Liver (tissue), 9 donors: ENCODE data around the gene GATAD1. TPM values are rescaled to one million over a fixed set of nuclear protein-coding genes. Genes with fewer than 3 reads are reported as not detected.

Experiments
- DNase-seq: peaks from one replicate; pipeline ENCODE4 v3.0.0-alpha.2; 2017; ENCODE audit warnings: low spot score
- H3K27ac ChIP-seq, 2 donors: one replicate each; pipeline ENCODE4 v1.7.0; 2013; ENCODE audit warnings: inconsistent platforms in 2 of 2, low read length in 2 of 2, control low read depth in 1 of 2, low read depth in 1 of 2, mild to moderate bottlenecking in 1 of 2
- H3K27me3 ChIP-seq, 4 donors: one replicate each; pipeline versions ENCODE4 v1.6.1 to v1.7.0; 2013; ENCODE audit warnings: low read length in 3 of 4, inconsistent platforms in 1 of 4, mild to moderate bottlenecking in 1 of 4, moderate library complexity in 1 of 4; ENCODE audit not compliant: control insufficient read depth in 4 of 4, insufficient read depth in 4 of 4
- H3K36me3 ChIP-seq, 4 donors: one replicate each; pipeline versions ENCODE4 v1.6.1 to v1.7.0; 2013; ENCODE audit warnings: low read length in 3 of 4, mild to moderate bottlenecking in 3 of 4, low read depth in 1 of 4, moderate library complexity in 1 of 4; ENCODE audit not compliant: control insufficient read depth in 4 of 4, insufficient read depth in 3 of 4
- H3K4me1 ChIP-seq, 4 donors: one replicate each; pipeline versions ENCODE4 v1.6.1 to v1.7.0; 2013; ENCODE audit warnings: low read length in 3 of 4, mild to moderate bottlenecking in 3 of 4, moderate library complexity in 1 of 4; ENCODE audit not compliant: control insufficient read depth in 4 of 4, insufficient read depth in 4 of 4
- H3K4me3 ChIP-seq, 3 donors: one replicate each; pipeline versions ENCODE4 v1.6.1 to v1.7.0; 2013; ENCODE audit warnings: low read length in 3 of 3, control low read depth in 1 of 3, low read depth in 1 of 3, mild to moderate bottlenecking in 1 of 3
- H3K9ac ChIP-seq, 2 donors: one replicate each; pipeline ENCODE4 v1.7.0; 2013; ENCODE audit warnings: low read length in 2 of 2, mild to moderate bottlenecking in 2 of 2, moderate library complexity in 2 of 2, control low read depth in 1 of 2, low read depth in 1 of 2
- H3K9me3 ChIP-seq, 4 donors: one replicate each; pipeline versions ENCODE4 v1.6.1 to v1.7.0; 2013; ENCODE audit warnings: low read length in 3 of 4; ENCODE audit not compliant: control insufficient read depth in 4 of 4
- EGR1 ChIP-seq, 2 donors: IDR thresholded peaks; 2 replicates each; pipeline ENCODE4 v1.6.1; 2016 to 2018; ENCODE audit warnings: antibody characterized with exemption in 2 of 2, low read depth in 2 of 2
- FOXA1 ChIP-seq: IDR thresholded peaks from 2 replicates; pipeline ENCODE4 v1.6.1; 2016; ENCODE audit warnings: antibody characterized with exemption
- FOXA2 ChIP-seq: IDR thresholded peaks from 2 replicates; pipeline ENCODE4 v1.6.1; 2016; ENCODE audit warnings: antibody characterized with exemption
- GABPA ChIP-seq, 2 donors: IDR thresholded peaks in 1 of 2; conservative IDR thresholded peaks in 1 of 2; 2 replicates each; pipeline ENCODE4 v1.6.1; 2016; ENCODE audit warnings: antibody characterized with exemption in 2 of 2, mild to moderate bottlenecking in 1 of 2, moderate library complexity in 1 of 2
- HNF4A ChIP-seq, 2 donors: conservative IDR thresholded peaks; 2 replicates each; pipeline ENCODE4 v1.6.1; 2016; ENCODE audit warnings: antibody characterized with exemption in 2 of 2, mild to moderate bottlenecking in 2 of 2
- HNF4G ChIP-seq: IDR thresholded peaks from 2 replicates; pipeline ENCODE4 v1.6.1; 2016; ENCODE audit warnings: antibody characterized with exemption
- JUND ChIP-seq, 2 donors: IDR thresholded peaks; 2 replicates each; pipeline ENCODE4 v1.6.1; 2016; ENCODE audit warnings: antibody characterized with exemption in 2 of 2
- NR2F2 ChIP-seq: IDR thresholded peaks from 2 replicates; pipeline ENCODE4 v1.6.1; 2016; ENCODE audit warnings: antibody characterized with exemption
- RAD21 ChIP-seq, 2 donors: IDR thresholded peaks; 2 replicates each; pipeline ENCODE4 v1.6.1; 2016; ENCODE audit warnings: antibody characterized with exemption in 2 of 2, mild to moderate bottlenecking in 2 of 2
- RXRA ChIP-seq, 2 donors: IDR thresholded peaks; 2 replicates each; pipeline ENCODE4 v1.6.1; 2017 to 2018; ENCODE audit warnings: antibody characterized with exemption in 2 of 2, mild to moderate bottlenecking in 1 of 2
- SP1 ChIP-seq: IDR thresholded peaks from 2 replicates; pipeline ENCODE4 v1.6.1; 2018; ENCODE audit warnings: antibody characterized with exemption, mild to moderate bottlenecking
- TAF1 ChIP-seq: conservative IDR thresholded peaks from 2 replicates; pipeline ENCODE4 v1.6.1; 2016; ENCODE audit warnings: antibody characterized with exemption, mild to moderate bottlenecking
- YY1 ChIP-seq: IDR thresholded peaks from 2 replicates; pipeline ENCODE4 v1.6.1; 2016; ENCODE audit warnings: antibody characterized with exemption, mild to moderate bottlenecking
- WGBS: extraction: QIAGEN DNeasy Blood & Tissue Kit; methylation state at CpG from one replicate; pipeline ENCODE4 v1.1.7; 2013; 5-methylcytosine and 5-hydroxymethylcytosine counted together
- polyA plus RNA-seq, 2 donors: library from polyadenylated mRNA; stranded (reverse) in 1 of 2; unstranded in 1 of 2; fragments of 200-250 nt in 1 of 2; fragments of >200 nt in 1 of 2; fragmentation: Nextera tagmentation in 1 of 2; extraction: Ambion mirVana in 1 of 2; gene quantifications; one replicate each; pipeline versions ENCODE4 v1.2.1 to v1.2.3, GENCODE V29; 2013 to 2015
- total RNA-seq, 2 donors: library from RNA; depleted of rRNA; stranded (reverse); fragments of >200 nt; gene quantifications; one replicate each; pipeline ENCODE4 v1.2.3, GENCODE V29; 2014
- TF ChIP-seq, protein P1 (sequence below): IDR thresholded peaks from 2 replicates; pipeline ENCODE4 v1.6.1; 2016; ENCODE audit warnings: antibody characterized with exemption, mild to moderate bottlenecking
- TF ChIP-seq, protein P2 (sequence below): IDR thresholded peaks from 2 replicates; pipeline ENCODE4 v1.6.1; 2016; ENCODE audit warnings: antibody characterized with exemption
- TF ChIP-seq, protein P3 (sequence below): fragments of 150-350 bp; IDR thresholded peaks from 2 replicates; pipeline ENCODE4 v1.5.1; 2017; ENCODE audit warnings: improper control_type of control experiment, low read depth, low read length; ENCODE audit not compliant: missing input control
- TF ChIP-seq, protein P4 (sequence below): IDR thresholded peaks from 2 replicates; pipeline ENCODE4 v1.6.1; 2016; ENCODE audit warnings: antibody characterized with exemption
- TF ChIP-seq, protein P5 (sequence below): IDR thresholded peaks from 2 replicates; pipeline ENCODE4 v1.6.1; 2016; ENCODE audit warnings: antibody characterized with exemption
- donor health status: healthy.
- donor health status: healthy.
- donor health status: healthy.
- donor health status: healthy.
- donor health status: healthy.

The GATAD1 gene
- total and polyA plus RNA-seq, 4 donors: 7.8 to 22.8 (median 10.8) TPM

DNA sequence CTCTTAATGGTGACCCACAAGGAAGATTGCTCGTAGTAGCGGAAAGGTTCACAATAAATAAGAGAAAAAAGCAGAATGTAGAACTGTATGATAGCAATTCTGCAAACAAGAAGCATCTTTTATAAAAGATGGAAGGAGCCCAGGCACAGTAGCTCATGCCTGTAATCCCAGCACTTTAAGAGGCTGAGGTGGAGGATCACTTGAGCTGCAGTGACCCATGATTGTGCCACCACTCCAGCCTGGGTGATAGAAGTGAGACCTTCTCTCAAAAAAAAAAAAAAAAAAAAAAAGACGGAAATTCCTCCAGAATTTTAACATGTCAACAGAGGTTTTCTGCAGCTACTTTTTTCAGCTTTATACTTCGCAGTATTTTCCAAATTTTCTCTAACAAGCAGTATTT is 13.2 kb downstream of the GATAD1 start:
- no peaks in the 10 kb centered on the region for H3K27me3 ChIP-seq
- peaks cover 0 to 3% (median 0%) of the 10 kb centered on the region in 4 donors for H3K4me1 ChIP-seq
- DNase-seq: no peak
- 93% methylated on average over 4 of the region's 4 CpGs for WGBS
- no peak overlapping the region for H3K27ac ChIP-seq
- no peak overlapping the region for H3K4me3 ChIP-seq
- no peak overlapping the region for H3K9ac ChIP-seq
- peaks cover 5 to 18% (median 17%) of the 10 kb centered on the region in 4 donors for H3K36me3 ChIP-seq
- no peak for TF ChIP-seq GABPA (IDR thresholded peaks at IDR 0.05 in 1 of 2, conservative IDR thresholded peaks at IDR 0.05 in 1 of 2)
- TF ChIP-seq TAF1: no peak
- no peak for TF ChIP-seq RAD21 (IDR thresholded peaks at IDR 0.05)
- TF ChIP-seq, protein P1, sequence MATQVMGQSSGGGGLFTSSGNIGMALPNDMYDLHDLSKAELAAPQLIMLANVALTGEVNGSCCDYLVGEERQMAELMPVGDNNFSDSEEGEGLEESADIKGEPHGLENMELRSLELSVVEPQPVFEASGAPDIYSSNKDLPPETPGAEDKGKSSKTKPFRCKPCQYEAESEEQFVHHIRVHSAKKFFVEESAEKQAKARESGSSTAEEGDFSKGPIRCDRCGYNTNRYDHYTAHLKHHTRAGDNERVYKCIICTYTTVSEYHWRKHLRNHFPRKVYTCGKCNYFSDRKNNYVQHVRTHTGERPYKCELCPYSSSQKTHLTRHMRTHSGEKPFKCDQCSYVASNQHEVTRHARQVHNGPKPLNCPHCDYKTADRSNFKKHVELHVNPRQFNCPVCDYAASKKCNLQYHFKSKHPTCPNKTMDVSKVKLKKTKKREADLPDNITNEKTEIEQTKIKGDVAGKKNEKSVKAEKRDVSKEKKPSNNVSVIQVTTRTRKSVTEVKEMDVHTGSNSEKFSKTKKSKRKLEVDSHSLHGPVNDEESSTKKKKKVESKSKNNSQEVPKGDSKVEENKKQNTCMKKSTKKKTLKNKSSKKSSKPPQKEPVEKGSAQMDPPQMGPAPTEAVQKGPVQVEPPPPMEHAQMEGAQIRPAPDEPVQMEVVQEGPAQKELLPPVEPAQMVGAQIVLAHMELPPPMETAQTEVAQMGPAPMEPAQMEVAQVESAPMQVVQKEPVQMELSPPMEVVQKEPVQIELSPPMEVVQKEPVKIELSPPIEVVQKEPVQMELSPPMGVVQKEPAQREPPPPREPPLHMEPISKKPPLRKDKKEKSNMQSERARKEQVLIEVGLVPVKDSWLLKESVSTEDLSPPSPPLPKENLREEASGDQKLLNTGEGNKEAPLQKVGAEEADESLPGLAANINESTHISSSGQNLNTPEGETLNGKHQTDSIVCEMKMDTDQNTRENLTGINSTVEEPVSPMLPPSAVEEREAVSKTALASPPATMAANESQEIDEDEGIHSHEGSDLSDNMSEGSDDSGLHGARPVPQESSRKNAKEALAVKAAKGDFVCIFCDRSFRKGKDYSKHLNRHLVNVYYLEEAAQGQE: no peak
- TF ChIP-seq, protein P2, sequence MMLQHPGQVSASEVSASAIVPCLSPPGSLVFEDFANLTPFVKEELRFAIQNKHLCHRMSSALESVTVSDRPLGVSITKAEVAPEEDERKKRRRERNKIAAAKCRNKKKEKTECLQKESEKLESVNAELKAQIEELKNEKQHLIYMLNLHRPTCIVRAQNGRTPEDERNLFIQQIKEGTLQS: no peak
- H3K9me3 ChIP-seq: no peaks in the 10 kb centered on the region

DNA sequence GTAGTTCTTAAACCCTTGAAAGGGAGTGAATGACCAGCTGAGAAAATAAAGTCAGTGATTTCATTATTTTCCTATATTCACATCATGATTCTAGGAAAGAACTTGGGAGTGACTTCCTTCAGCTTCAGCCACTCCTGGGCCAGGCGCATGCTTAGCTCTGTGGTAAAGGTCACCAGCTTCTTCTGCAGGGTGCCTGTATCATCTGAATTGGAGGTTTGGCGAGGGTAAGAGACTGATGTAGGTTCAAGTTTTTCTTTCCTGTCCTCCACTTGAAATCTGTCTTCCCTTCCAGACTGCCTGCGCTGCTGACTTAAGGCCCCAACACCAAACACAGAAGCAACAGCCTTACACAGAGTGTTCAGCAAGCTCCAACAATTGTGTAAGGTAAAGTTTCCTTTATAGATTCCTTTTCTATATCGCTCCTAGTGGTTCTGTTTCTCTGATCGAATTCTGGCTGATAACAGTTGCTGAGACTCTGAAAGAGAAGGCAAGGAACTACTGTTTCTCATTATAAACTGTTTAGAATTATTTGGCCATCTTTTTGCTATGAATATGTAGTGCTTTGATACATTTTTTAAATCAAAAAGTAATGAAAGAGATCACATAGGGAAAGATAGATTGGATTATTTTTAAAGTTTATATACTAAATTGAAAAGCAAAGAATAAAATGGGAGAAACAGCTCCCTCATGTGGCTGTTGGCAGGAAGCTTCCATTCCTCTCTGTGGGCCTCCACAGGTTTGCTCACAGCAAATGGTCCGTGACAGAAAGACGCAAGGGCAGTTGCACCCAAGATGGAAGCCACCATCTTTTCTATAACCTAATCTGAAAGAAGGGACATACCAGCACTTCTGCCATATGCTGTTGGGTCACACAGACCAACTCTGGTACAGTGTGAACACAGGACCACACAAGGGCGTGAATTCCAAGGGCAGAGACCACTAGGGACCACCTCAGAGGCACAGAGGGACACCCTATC is 14.0 kb downstream of the GATAD1 start:
- Histone ChIP-seq H3K27me3 (no peaks in the 10 kb centered on the region), H3K36me3 (peaks cover 5 to 11% (median 10%) of the 10 kb centered on the region in 4 donors), H3K27ac (no peak overlapping the region), H3K4me3 (no peak overlapping the region), H3K4me1 (peaks cover 0 to 3% (median 0%) of the 10 kb centered on the region in 4 donors), H3K9me3 (no peaks in the 10 kb centered on the region), H3K9ac (no peak overlapping the region)
- DNase-seq: no peak
- WGBS: 68% methylated on average over 8 of the region's 8 CpGs
- TF ChIP-seq EGR1 (IDR thresholded peaks at IDR 0.05; ENCODE audit: low read depth in 2 of 2): no peak
- TF ChIP-seq GABPA (IDR thresholded peaks at IDR 0.05 in 1 of 2, conservative IDR thresholded peaks at IDR 0.05 in 1 of 2): no peak
- no peak for TF ChIP-seq FOXA1
- TF ChIP-seq, protein P3, sequence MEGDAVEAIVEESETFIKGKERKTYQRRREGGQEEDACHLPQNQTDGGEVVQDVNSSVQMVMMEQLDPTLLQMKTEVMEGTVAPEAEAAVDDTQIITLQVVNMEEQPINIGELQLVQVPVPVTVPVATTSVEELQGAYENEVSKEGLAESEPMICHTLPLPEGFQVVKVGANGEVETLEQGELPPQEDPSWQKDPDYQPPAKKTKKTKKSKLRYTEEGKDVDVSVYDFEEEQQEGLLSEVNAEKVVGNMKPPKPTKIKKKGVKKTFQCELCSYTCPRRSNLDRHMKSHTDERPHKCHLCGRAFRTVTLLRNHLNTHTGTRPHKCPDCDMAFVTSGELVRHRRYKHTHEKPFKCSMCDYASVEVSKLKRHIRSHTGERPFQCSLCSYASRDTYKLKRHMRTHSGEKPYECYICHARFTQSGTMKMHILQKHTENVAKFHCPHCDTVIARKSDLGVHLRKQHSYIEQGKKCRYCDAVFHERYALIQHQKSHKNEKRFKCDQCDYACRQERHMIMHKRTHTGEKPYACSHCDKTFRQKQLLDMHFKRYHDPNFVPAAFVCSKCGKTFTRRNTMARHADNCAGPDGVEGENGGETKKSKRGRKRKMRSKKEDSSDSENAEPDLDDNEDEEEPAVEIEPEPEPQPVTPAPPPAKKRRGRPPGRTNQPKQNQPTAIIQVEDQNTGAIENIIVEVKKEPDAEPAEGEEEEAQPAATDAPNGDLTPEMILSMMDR: peak; percentile 66
- no peak for TF ChIP-seq HNF4A (conservative IDR thresholded peaks at IDR 0.05)
- no peak for TF ChIP-seq TAF1
- TF ChIP-seq HNF4G: no peak
- no peak for TF ChIP-seq NR2F2
- no peak for TF ChIP-seq JUND (IDR thresholded peaks at IDR 0.05)
- no peak for TF ChIP-seq RXRA (IDR thresholded peaks at IDR 0.05)
- no peak for TF ChIP-seq SP1
- no peak for TF ChIP-seq FOXA2
- TF ChIP-seq, protein P1: no peak
- TF ChIP-seq, protein P2: no peak
- TF ChIP-seq, protein P4, sequence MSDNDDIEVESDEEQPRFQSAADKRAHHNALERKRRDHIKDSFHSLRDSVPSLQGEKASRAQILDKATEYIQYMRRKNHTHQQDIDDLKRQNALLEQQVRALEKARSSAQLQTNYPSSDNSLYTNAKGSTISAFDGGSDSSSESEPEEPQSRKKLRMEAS: no peak
- TF ChIP-seq, protein P5, sequence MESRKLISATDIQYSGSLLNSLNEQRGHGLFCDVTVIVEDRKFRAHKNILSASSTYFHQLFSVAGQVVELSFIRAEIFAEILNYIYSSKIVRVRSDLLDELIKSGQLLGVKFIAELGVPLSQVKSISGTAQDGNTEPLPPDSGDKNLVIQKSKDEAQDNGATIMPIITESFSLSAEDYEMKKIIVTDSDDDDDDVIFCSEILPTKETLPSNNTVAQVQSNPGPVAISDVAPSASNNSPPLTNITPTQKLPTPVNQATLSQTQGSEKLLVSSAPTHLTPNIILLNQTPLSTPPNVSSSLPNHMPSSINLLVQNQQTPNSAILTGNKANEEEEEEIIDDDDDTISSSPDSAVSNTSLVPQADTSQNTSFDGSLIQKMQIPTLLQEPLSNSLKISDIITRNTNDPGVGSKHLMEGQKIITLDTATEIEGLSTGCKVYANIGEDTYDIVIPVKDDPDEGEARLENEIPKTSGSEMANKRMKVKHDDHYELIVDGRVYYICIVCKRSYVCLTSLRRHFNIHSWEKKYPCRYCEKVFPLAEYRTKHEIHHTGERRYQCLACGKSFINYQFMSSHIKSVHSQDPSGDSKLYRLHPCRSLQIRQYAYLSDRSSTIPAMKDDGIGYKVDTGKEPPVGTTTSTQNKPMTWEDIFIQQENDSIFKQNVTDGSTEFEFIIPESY: no peak
- TF ChIP-seq YY1: peak; percentile 10
- TF ChIP-seq RAD21 (IDR thresholded peaks at IDR 0.05): peak; percentile 67 to 80
